SU-DHL-6 (cell line): Measurements from ENCODE around the gene SART3.
A peak's percentile ranks its signal among the peaks of the same experiment; 100 is the strongest.

Experiments
- H2AFZ ChIP-seq: fragments of 200-600 bp; sonication (generic); 2 replicates; pipeline ENCODE4 v1.6.1; 2014; ENCODE audit warnings: low read depth, mild to moderate bottlenecking, moderate library complexity, mixed read lengths, antibody characterized with exemption, low read length; ENCODE audit not compliant: severe bottlenecking
- H3F3A ChIP-seq: fragments of 200-600 bp; shearing (Covaris generic); 2 replicates; pipeline ENCODE4 v1.6.0; 2016; ENCODE audit warnings: antibody characterized with exemption, mild to moderate bottlenecking; ENCODE audit not compliant: insufficient read depth
- H3K27ac ChIP-seq: fragments of 200-600 bp; sonication (generic); 2 replicates; pipeline ENCODE4 v1.5.1; 2016; ENCODE audit warnings: low read depth, mild to moderate bottlenecking, low read length, moderate library complexity, mixed read lengths
- H3K27me3 ChIP-seq: fragments of 200-600 bp; sonication (generic), shearing (Covaris generic); 2 replicates; pipeline ENCODE4 v1.6.0; 2014; ENCODE audit warnings: mild to moderate bottlenecking, low read length
- H3K36me3 ChIP-seq: fragments of 200-600 bp; sonication (generic); 2 replicates; pipeline ENCODE4 v1.6.1; 2014; ENCODE audit warnings: mild to moderate bottlenecking, low read length, mixed read lengths
- H3K4me2 ChIP-seq: fragments of 300-600, 200-600 bp; shearing (Covaris generic), sonication (generic); 2 replicates; pipeline ENCODE4 v1.6.0; 2014; ENCODE audit warnings: low read length, low read depth, mild to moderate bottlenecking; ENCODE audit not compliant: poor library complexity, severe bottlenecking
- H3K4me3 ChIP-seq: fragments of 200-600 bp; sonication (generic); 2 replicates; pipeline ENCODE4 v1.5.1; 2014; ENCODE audit warnings: antibody characterized with exemption, low read length, mild to moderate bottlenecking, mixed read lengths; ENCODE audit not compliant: insufficient read depth, poor library complexity, severe bottlenecking
- H3K79me2 ChIP-seq: fragments of 200-600 bp; sonication (generic); 2 replicates; pipeline ENCODE4 v1.6.1; 2014; ENCODE audit warnings: mild to moderate bottlenecking, low read length, moderate library complexity; ENCODE audit not compliant: insufficient read depth
- H3K9ac ChIP-seq: fragments of 200-600 bp; sonication (generic); 2 replicates; pipeline ENCODE4 v1.7.0; 2014; ENCODE audit warnings: mild to moderate bottlenecking, low read length
- H3K9me2 ChIP-seq: fragments of 200-600 bp; sonication (generic); replicated peaks from 2 replicates; pipeline ENCODE4 v1.6.1; 2014; ENCODE audit warnings: low read length; ENCODE audit not compliant: insufficient read depth
- H3K9me3 ChIP-seq: fragments of 200-600 bp; sonication (generic); 2 replicates; pipeline ENCODE4 v1.6.1; 2014; ENCODE audit warnings: low read length, mixed read lengths; ENCODE audit not compliant: insufficient read depth
- H4K20me1 ChIP-seq: fragments of 200-600 bp; sonication (generic); 2 replicates; pipeline ENCODE4 v1.6.1; 2014; ENCODE audit warnings: low read depth, mild to moderate bottlenecking, antibody characterized with exemption, low read length, moderate library complexity, mixed read lengths
- CTCF ChIP-seq: fragments of 200-600 bp; sonication (generic); IDR thresholded peaks from one replicate; pipeline ENCODE4 v1.5.1; 2017; ENCODE audit warnings: antibody characterized with exemption, mild to moderate bottlenecking, low read length, moderate library complexity; ENCODE audit not compliant: insufficient read depth, poor library complexity, severe bottlenecking
- EZH2phosphoT487 ChIP-seq: fragments of 200-600 bp; sonication (generic), shearing (Covaris generic); conservative IDR thresholded peaks from 2 replicates; pipeline ENCODE4 v1.6.1; 2018; ENCODE audit warnings: mild to moderate bottlenecking, antibody characterized with exemption, low read length, moderate library complexity, mixed read lengths

The SART3 gene

GRCh38 chr12:108553799-108554198 is 7.2 kb downstream of the SART3 start:
- Histone ChIP-seq H3K36me3 (peaks cover 12% of the 10 kb centered on the region), H3K27ac (no peak overlapping the region), H4K20me1 (peaks cover 22% of the 10 kb centered on the region; the same call in 1 of the 2 replicates)

GRCh38 chr12:108551535-108551934 is 9.4 kb downstream of the SART3 start:
- Histone ChIP-seq H3F3A (no peaks in the 10 kb centered on the region), H3K27ac (no peak overlapping the region; the same call in 1 of the 2 replicates), H3K9me2 (no peaks in the 10 kb centered on the region), H4K20me1 (peaks cover 19% of the 10 kb centered on the region; the same call in 1 of the 2 replicates), H3K9ac (no peak overlapping the region), H3K4me3 (peak overlapping the region; percentile 12), H3K36me3 (peaks cover 27% of the 10 kb centered on the region), H3K9me3 (no peaks in the 10 kb centered on the region), H3K4me2 (peak overlapping the region; percentile 38), H2AFZ (no peak overlapping the region), H3K27me3 (no peaks in the 10 kb centered on the region), H3K79me2 (peaks cover 98% of the 10 kb centered on the region)
- TF ChIP-seq CTCF (no peak), EZH2phosphoT487 (no peak)

More at GRCh38 chr12:108553799-108554198, 7.2 kb downstream of the SART3 start:
- no peaks in the 10 kb centered on the region for H3K9me2 ChIP-seq
- peaks cover 98% of the 10 kb centered on the region for H3K79me2 ChIP-seq
- TF ChIP-seq CTCF = no peak
- TF ChIP-seq EZH2phosphoT487 = no peak
- H3F3A ChIP-seq = no peaks in the 10 kb centered on the region
- no peak overlapping the region for H2AFZ ChIP-seq
- no peak overlapping the region for H3K9ac ChIP-seq
- no peak overlapping the region for H3K4me3 ChIP-seq
- H3K4me2 ChIP-seq = peak overlapping the region; percentile 38
- no peaks in the 10 kb centered on the region for H3K9me3 ChIP-seq
- H3K27me3 ChIP-seq = no peaks in the 10 kb centered on the region

GRCh38 chr12:108548954-108549521 is 11.9 kb downstream of the SART3 start:
- no peak overlapping the region for H3K4me2 ChIP-seq
- no peak overlapping the region for H3K4me3 ChIP-seq
- no peak overlapping the region for H3K9ac ChIP-seq
- H2AFZ ChIP-seq = no peak overlapping the region
- H3K27ac ChIP-seq = no peak overlapping the region
- no peaks in the 10 kb centered on the region for H3K9me3 ChIP-seq
- 0 out of 2 replicates have a peak, but pooled peaks cover 4% of the 10 kb centered on the region for H3F3A ChIP-seq
- H3K79me2 ChIP-seq = peaks cover 74% of the 10 kb centered on the region
- peaks cover 13% of the 10 kb centered on the region; the same call in 1 of the 2 replicates for H4K20me1 ChIP-seq
- TF ChIP-seq EZH2phosphoT487 (no peak), CTCF (no peak)
- no peaks in the 10 kb centered on the region for H3K27me3 ChIP-seq
- H3K36me3 ChIP-seq = peaks cover 24% of the 10 kb centered on the region
- H3K9me2 ChIP-seq = no peaks in the 10 kb centered on the region
